Endothelial cell of hepatic sinusoid (primary cell): ENCODE measurements around the gene HAPSTR1.

Source experiments
- in situ Hi-C: cut with HindIII; loops from 2 replicates; pipeline ENCODE4 v1.10.0; 2017; ENCODE audit warnings: low sequenced_read_pairs

The HAPSTR1 gene

DNA sequence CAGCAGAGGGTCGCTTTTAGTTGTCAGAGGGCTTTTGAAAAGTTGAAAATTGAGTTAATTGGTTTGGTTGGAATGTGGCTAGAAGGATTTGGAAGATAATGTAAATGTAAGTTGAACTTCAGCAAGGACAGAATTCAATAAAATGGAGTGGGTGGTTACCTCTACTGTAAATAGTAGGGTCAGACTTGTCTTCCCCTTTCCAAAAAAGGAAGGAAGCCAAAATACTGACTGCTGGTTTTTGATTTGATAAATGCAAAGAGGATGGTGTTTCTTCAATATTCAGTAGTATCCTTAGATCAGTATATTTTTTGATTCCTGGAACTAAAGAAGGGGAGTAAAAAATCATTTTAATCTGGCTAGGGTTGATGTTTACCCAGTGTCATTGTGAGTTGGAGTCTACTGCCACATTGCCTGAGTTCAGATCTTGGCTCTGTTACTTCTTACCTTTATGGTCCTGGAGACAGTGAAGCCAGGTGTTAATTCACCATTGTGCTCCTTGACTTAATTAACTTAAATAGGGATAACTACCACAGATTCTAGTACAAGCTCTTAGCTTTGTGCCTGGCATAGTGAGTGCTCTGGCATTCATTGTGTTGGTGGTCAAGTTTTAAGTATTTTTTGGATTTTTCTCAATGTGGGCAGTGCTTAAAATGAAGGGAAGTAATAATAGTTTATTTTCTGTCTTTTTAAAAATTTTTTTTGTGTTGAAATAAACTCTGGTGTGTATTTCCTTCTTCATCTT, 4.4 kb downstream of the HAPSTR1 start:
- in situ Hi-C loops = no loop called here

DNA sequence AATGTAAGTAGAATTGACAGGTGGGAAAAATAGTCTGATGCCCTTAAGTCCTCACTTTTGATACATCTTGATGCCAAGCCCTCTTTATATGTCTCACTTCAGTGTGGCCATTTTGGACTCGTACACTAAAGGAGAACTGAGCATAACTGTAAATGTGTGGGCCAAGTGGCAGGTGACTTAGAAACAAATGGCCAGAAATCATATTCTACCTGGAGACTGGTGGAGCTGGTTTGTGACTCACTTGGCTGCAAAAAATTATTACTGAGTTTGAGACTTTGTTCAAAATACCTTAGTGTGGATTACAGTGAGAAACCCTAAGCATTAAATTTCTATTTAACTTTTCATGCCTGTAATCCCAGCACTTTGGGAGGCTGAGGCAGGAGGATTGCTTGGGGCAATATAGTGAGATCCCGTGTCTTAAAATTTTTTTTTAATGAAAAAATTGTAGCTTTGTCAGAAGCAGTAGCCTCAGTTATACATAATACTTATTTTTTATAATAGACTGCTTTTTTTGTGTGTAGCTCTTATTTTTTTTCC, 5.0 kb downstream of the HAPSTR1 start:
- in situ Hi-C loops = no loop called here

DNA sequence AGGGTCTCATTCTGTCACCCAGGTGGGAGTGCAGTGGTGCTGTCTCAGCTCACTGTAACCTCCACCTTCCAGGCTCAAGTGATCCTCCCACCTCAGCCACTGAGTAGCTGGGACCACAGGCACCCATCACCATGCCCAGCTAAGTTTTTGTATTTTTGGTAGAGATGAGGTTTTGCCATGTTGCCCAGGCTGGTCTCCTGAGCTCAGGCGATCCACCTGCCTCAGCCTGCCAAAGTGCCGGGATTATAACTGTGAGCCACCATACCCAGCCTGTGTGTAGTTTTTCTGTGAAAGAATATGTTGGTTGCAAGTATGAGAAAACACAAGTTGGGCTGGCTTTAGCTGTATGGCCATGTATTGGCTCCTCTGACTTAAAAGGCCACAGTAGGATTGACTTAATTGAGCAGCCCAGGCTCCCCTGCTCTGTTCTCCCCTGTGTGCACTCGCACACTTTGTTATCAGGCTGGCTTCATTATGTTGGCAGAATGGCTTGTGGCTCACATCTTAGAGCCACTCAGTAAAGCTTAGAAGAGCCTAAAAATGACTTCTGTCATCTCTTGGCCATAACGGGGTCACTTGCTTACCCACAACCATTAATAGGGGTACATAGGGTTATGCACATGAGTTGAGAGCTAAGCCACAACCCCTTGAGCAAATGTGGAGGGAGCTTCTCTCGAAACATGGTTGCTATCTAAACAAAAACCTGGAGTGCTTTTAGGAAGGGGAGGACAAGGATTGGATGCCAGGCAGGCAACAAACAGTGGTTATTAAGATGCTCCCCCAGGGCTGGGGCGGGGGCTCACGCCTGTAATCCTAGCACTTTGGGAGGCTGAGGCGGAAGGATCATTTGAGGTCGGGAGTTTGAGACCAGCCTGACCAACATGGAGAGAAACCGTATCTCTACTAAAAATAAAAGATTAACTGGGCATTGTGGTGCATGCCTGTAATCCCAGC, 6.1 kb downstream of the HAPSTR1 start:
- in situ Hi-C loops = no loop called here

DNA sequence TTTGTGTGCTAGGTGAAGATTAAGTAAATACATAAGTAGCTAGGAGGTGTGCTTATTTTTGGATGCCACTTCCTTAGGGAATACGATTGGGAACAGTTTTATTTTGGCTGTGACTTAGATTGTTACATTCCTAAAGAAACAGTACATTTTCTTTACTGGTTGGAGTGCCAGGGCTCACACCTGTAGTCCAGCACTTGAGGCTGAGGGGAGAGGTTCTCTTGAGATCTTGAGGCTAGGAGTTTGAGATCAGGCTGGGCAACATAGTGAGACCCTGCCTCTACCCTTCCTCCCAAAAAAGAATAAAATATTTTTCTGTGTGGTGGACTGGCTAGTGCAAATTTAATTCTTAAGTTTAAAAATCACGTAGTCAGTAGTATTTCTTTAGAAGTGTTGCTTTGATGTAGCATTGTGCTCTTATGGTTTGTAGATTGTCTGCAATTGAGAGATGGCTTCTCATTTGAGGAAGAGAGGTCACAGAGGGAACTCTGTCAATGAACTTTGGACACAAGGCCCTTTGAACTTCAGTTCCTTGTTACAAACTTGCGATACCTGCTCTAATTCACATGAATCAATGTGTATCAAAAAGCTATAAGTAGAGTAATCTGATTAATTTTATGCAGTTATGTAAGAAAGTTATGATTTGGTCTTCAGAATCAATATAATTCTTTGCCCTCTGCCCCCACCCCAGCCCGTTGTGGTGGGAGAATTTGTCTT, 7.1 kb downstream of the HAPSTR1 start:
- in situ Hi-C loops = no loop called here

DNA sequence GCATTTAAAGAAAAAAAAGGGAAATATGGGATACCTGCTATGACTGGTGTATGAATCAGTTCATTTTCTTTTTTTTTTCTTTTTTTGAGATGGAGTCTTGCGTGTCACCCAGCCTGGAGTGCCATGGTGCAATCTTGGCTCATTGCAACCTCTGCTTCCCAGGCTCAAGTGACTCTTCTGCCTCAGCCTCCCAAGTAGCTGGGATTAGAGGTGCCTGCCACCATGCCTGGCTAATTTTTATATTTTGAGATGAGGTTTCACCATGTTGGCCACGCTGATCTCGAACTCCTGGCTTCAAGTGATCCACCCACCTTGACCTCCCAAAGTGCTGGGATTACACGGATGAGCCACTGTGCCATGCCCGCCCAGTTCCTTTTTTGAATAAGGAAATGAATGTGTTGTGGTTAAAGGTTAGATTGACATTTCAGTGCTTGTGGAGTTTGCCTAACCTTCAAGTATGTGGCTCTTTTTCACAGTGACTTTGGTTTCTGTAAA, 7.7 kb downstream of the HAPSTR1 start:
- in situ Hi-C loops = no loop called here

DNA sequence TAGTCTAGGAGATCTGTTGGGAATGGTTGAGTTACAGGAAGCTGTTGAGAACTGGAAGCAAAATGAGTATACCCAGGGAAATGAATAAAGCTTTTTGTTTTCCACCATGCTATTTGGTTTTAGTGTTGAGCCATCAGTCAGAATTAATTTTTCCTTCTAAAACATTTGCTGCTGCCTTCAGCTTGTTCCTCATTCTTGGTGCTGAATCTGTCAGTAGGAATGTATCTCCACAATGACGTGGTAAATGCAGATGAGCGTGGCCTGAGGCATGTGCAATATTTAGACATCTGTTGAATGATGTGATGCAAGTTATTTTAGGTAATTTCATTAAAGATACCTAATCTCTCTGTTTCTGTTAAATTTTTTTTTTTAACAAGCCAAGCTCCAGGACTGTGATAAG, 10.9 kb downstream of the HAPSTR1 start:
- in situ Hi-C loops = no loop called here

DNA sequence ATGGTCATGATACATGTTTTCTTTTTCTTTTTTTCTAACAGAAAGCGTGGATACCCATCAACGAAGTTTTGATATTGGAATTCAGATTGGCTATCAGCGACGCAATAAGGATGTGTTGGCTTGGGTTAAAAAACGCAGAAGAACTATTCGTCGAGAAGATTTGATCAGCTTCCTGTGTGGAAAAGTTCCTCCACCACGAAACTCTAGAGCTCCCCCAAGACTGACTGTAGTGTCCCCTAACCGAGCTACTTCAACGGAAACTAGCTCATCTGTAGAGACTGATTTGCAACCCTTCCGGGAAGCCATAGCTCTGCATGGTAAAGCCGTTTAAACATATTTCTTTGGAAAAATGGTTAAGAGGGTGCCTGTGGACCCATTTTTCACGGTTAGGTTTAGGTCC, 11.5 kb downstream of the HAPSTR1 start:
- in situ Hi-C loops = no loop called here

DNA sequence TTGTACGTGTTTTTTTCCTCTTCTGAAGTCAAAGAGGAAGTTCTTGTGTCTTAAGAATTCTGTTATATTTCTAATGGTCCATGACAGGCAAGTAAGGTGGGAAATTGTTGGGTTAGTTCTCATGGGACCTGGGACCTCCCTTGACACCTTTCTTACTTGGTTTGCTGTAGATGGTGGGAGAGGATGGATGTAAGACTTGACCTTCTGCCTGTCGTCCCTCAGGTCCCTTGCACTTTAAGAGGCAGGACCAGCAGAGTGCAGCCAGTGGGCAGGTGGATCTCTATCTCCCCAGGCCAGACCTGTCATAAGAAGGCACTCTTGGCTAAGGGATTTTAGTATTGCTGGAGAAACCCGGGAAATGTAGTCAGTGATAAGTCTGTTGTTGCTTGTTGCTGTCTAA, 12.1 kb downstream of the HAPSTR1 start:
- in situ Hi-C loops = no loop called here

DNA sequence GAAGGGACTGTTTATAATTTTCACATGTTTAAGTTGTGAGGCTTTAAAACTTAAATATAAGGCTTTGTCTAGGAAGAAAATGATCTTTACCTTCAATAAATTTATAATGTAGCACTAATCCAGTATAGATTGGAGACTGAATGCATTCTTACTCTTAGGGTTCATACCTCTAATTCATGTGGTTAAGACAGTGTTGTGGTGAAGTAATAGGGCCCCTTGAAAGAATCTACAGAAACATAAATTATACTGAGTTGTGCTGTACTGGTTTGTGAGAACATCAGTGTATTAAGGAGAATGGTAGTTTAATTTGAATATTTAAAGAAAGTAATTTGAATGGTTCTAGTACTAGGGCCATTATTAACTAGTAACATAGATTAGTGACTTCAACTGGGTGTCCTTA, 13.7 kb downstream of the HAPSTR1 start:
- in situ Hi-C loops = no loop called here

DNA sequence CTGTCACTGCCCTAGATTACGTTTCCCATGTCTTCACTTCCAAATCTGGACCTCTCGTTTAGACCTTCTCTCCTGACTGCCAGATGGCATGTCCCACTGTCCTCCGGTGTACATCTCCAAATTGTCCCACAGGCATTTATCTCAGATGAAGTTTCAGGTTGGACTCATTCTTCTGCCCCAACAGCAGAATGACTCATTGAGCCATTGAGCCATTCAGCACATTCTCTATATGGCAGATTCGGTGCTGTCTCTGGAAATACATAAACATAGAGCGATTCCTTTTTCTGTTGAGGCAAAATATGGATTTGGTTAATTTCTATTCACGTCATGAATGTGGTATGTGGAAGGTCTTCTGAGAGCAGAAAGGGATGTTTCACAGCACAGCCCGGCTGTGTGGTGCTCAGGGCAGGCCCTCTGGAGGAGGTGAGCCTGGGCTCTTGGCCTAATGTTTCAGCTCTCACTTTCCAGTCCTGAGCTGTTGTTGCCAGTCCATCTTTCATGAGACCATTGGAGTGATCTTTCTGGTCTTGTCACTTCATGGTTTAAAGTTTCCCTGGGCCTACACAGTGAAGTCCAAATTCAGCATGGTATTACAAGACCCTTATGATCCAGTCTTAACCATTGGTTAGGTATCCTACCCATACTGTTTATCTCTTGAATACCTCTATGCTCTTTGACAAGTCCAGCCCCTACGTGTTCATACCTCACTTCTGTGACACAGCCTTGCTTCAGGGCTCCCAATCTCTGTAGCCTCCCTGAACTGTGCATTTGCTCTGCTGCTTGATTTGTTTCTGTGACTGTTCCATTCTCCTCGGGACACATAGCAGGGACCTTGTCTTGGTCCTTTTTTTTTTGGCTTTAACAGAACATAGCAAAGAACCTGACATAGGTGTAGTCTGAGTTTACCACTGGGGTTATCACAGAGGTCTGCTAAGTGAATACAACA, 15.9 kb downstream of the HAPSTR1 start:
- in situ Hi-C loops = no loop called here

DNA sequence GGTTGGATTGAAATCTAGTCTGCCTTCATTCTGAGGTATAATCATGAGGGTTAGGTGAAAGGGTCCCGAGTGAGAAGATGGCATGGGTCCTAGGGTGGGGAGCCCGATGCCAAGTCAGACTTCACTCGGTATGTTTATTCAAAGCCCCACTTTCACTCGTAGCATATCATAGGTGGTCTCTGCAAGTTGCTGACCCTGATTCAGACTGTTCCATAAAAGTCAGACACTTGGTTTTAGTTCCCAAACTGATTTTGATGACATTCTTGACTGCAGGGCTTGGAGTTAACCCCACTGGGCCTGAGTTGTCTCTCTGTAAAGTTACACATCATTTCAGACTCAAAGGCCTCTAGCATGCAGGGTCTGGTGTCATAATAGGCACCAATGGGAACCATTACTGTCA, 17.8 kb downstream of the HAPSTR1 start:
- in situ Hi-C loops = no loop called here

DNA sequence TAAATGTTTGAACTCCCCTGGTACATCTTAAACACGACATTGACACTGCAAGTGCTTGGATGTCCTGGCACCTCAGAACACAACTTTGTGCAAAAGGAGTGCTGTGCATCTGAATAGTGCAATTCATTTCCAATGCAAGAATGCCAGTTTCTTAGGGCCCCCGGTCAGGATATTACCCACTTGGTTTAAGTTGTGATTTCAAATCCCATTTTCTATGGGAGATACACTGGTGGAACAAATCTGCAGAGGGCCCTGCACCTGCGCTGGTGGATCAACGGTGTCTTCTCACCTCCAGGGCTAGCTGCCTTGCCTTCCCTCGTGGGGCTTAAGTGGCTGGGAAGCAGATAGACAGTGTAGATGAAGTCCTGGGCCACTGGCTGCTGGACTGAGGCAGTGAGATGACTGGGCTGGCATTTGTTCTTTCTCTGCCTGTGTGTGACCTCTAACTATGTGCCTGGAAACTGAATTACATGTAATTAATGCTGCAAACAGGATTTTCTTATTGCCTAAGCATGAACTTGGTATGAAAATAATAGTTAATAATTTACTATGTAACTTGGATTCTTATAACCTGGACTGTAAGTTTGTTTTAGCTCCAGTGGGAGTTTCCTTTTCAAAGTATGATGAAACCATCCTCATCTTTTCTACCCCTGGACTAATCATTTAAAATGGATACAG, 20.9 kb downstream of the HAPSTR1 start:
- in situ Hi-C loops = loop anchor here (5.0 to 10.0 kb wide), 2 partner anchors 65 to 98 kb away; no protein-coding TSS in a partner anchor

DNA sequence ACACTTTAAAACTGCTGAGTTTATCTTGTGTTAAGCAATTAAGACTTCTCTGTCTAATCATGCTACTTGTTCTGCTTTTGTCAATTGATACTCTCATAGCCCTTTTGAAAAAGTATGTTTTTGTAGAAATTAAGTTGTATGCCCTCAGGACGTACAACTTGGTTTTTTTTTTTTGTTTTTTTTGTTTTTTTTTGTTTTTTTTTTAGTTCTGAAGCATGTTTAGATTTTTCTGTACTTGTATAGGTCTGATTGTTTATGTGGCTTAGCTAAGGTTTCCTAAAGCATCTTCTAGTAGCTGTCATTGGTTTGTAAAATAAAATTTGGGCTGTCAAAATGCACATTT, 21.4 kb downstream of the HAPSTR1 start:
- in situ Hi-C loops = loop anchor here (5.0 to 10.0 kb wide), 2 partner anchors 66 to 98 kb away; no protein-coding TSS in a partner anchor

DNA sequence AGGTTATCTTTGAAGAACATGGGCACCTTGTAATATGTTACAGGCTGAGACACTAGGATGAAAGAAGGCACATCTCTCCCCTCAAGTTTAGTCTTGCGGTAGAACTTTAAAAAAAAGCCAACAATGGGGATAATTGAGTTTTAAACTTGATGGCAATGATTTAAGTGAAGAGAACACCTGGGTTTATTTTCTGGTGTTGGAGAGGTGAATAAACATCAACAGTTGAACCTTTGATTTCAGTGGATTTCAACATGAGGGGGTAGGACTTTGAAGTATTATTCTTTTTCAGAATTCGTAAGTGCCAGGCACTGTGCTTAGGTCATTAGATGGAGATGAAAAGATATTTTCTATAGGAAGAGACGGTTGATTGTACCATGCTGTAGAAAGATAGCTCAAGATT, 22.3 kb downstream of the HAPSTR1 start:
- in situ Hi-C loops = loop anchor here (5.0 to 10.0 kb wide), 2 partner anchors 66 to 99 kb away; no protein-coding TSS in a partner anchor

DNA sequence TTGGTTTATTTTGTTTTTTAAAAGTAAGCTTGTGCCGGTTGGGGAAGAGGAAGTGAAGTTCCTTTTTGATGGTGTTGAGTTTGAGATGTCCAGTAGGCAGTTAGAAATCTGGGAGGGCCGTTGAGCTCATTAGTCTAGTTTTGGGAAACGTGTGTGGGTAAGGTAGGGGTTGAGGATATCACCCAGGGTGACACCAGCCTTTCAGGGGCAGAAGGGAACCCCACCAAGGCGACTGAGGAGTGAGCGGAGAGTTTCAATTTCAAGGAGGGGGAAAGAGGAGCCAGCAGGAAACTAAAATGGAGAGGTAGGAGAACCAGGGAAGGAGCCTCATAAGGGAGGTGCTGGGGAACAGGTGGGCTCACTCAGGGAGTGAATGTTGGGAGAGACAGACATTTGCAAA, 22.7 kb downstream of the HAPSTR1 start:
- in situ Hi-C loops = loop anchor here (5.0 to 10.0 kb wide), 2 partner anchors 67 to 99 kb away; no protein-coding TSS in a partner anchor

DNA sequence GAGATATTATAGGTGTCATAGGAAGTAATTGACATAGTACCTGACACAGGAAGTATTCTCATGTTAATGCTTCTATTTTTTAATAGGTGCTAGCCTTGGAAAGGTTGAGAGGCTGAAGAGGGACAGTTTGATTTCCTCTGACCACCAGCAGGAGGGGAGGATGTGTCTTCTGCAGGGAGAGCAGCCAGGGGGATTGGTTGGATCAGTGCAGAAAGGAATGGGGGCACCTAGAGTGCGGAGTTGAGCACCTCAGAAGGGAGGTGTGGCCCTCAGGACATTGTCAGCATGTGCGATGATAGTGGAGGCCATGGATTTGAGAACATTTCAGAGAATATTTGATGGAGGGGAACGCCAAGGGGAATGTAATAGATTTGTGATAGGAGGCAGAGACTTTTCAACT, 23.4 kb downstream of the HAPSTR1 start:
- in situ Hi-C loops = loop anchor here (5.0 to 10.0 kb wide), 3 partner anchors 68 to 188 kb away; no protein-coding TSS in a partner anchor

DNA sequence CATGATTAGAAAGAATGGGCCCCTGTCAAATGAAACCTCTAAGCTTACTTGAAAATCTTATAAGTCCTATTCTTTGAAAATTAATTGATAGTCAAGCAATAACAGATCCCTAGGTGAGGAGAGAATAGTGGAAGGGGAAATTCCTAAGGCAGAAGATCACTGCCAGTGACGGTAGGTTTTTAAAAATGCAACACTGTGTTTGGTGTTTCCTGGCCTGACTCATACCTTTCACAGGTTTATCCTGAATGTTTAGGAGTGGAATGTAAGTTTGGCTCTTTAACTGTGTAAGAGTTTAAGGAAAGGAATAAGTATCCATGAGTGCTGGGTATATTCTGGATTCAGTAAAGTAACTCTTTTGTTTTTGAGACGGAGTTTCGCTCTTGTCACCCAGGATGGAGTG, 23.8 kb downstream of the HAPSTR1 start:
- in situ Hi-C loops = loop anchor here (5.0 to 10.0 kb wide), 2 partner anchors 100 to 188 kb away; no protein-coding TSS in a partner anchor

DNA sequence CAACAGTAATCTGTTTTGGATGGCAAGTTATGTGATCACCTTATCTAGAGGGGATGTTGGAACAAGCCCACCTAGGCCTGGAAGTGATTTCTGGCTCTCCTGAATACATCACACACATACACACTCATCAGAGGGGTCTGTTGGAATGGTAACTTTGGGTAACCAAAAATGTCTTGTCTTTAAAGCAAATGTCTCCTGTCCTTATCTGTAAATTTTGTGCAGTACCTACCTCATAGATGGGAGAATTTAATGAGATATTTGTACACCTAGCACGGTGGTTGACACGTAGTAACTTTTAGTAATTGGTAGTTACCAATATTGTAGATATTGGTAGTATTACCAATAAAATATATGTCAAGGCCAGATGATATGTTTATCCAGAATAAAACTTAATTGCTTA, 24.7 kb downstream of the HAPSTR1 start:
- in situ Hi-C loops = loop anchor here (5.0 to 10.0 kb wide), 2 partner anchors 101 to 189 kb away; no protein-coding TSS in a partner anchor

DNA sequence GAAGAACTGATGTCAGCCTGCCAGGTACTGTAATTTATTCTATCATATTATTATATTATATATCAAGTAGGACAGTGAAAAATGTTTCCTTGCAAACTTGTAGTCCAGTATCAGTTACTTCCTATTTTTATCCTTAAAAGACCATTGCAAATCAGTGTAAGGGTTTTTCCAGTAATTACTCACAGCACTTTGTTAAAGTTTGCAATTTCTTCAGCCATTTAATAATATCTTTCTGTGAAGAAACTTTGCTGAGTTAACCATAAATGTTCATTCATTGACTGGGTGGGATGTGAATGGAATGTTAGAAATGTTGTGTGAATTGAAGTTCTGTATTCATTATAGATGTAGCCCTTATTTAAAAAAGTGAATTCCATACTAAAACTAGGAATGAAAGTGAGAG, 26.7 kb downstream of the HAPSTR1 start:
- in situ Hi-C loops = loop anchor here (5.0 to 10.0 kb wide), 2 partner anchors 103 to 191 kb away; no protein-coding TSS in a partner anchor
